Brain pericyte (primary cell): ENCODE measurements around the gene CYP8B1.

Experiments used
- DNase-seq: peaks from one replicate; pipeline ENCODE4 v3.0.0-alpha.2; 2012; ENCODE audit warnings: low read depth, low spot score

The CYP8B1 gene

DNA sequence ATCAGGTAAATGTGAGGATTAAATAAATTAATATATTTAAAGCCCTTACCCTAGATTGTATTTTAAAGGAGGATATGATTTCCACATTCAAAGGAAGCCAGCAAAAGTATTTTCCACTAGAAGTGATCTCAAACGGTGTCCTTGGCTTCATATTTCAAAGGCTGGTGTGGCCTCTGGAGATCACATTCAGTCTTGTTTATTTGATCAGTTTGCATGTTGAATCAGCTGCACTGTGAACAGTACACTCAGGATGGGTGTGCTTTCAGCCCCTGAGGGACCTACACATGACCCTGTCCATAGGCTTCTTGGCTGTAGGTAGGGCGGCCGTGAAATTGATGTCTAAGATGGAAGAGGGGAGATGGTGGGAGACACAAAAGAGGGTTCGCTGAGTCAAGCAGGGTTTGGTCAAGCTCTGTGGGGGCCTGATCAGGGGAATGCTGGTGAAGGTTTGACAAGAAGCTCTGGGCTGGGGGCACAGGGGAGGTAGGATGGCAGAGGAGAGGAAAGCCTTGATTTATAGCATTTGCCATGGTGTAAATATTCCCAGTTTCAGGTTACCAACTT, 21.9 kb downstream of the CYP8B1 start:
- no peak for DNase-seq

DNA sequence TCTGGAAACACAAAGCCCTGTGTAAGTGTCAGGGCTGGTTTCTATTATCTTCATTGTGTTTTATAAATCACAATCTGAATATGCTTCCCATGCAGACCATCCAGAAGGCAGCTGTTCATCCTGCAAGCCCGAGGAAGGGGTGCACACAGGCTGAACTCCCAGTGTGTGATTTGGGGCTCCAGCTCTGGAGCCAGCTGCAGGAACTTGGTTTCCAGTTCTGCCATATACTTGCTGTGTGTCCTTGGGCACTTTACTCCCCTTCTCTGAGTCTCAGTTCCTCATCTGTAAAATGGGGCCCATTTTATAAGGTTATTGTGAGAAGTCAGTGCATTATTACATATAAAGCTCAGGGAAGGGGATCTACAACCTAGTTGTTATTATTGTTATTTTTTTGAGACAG, 22.6 kb downstream of the CYP8B1 start:
- DNase-seq: no peak

DNA sequence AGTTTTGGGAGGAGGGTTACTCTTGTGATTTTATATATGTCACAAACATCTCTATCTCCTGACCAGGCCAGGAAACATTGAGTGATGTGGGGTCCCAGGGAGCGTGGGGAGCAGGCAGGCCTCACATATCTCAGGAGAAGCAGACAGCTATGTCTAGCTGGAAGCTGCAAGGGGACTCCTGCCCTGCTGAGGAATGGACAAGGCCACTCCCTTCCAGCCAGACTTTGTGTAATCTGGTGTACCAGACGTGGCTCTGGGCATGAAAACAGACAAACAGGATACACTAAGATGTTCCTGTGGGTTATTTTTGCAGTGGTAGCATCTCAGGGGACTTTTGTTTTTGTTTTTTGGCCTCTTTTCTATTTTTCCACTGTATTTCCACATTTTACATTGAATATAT, 23.2 kb downstream of the CYP8B1 start:
- DNase-seq: no peak

DNA sequence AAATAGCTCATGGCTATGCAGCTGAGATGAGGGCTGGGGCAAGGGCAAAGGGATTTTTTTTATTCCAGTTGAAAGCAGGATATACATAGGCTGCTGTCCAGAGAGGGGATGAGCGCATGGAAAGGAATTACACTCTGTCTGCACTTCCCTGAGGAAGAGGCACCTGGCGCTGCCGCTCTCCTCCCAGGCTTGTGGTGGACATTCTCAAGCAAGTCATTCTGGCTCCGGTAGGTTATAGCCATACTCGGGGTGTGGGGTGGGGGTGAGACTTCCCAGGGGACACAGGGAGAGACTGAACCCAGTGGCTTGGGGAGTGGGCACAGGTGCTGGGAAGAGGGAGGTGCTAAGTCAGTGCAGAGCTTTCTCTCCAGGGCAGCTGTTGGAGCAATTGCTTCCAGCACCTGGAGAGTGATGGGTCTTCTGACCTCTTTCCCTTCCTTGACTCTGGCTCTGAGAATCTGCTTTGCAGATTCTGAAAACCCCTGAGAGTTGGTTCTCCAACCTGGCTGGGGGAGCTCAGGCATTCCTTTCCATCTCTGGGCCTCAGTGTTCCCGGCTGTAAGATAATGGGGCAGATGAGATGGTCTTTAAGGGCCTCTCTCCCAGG, 24.3 kb downstream of the CYP8B1 start:
- no peak for DNase-seq

DNA sequence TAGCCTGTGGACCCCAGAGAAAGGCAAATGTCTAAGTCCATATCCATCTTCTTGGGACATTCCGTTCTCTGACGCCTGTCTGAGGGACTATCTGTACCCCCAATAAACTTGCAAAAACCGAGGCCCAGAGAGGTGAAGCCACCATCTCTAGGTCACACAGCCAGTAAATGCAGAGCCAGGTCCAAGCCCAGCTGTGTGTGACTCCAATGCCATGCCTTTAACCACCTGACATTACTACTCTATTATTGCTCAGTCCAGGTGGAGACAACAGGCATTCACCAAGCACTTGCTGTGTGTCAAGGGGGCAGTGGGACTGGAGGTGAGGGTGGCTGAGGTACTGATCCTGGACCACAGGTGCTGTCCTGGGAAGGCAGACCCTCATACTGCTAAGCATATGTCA, 25.4 kb downstream of the CYP8B1 start:
- no peak for DNase-seq

DNA sequence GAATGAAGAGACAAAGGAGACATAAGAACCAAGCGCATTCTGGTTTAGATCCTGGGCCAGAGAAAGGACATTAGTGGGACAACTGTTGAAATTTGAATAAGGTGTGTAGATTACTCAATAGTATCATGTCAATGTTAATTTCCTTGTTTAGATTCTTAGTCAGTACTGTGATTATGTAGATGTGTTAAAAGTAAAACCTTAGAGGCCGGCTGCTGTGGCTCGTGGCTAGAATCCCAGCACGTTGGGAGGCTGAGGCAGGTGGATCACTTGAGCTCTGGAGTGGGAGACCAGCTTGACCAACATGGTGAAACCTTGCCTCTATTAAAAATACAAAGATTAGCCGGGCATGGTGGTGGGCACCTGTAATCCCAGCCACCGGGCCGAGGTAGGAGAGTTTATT, 26.7 kb downstream of the CYP8B1 start:
- no peak for DNase-seq

DNA sequence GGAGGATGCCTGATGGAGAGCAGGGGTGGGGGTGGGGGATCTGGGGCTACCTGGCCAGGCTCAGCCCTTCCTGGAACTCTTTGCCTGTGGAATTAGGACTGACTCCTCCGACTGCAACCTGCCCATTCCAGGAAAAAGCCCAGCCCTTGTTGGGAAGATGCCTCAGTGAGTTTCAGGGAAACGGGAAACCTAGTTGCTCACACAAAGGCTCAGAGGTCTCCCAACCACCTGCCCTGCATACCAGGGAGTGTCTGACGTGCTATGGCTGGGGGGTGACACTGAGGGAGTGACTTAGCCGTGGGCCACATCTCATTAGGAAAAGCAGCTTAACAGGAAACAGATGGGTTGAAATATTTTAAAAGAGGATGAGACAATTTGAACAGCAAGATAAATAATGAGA, 27.9 kb downstream of the CYP8B1 start:
- DNase-seq: no peak

DNA sequence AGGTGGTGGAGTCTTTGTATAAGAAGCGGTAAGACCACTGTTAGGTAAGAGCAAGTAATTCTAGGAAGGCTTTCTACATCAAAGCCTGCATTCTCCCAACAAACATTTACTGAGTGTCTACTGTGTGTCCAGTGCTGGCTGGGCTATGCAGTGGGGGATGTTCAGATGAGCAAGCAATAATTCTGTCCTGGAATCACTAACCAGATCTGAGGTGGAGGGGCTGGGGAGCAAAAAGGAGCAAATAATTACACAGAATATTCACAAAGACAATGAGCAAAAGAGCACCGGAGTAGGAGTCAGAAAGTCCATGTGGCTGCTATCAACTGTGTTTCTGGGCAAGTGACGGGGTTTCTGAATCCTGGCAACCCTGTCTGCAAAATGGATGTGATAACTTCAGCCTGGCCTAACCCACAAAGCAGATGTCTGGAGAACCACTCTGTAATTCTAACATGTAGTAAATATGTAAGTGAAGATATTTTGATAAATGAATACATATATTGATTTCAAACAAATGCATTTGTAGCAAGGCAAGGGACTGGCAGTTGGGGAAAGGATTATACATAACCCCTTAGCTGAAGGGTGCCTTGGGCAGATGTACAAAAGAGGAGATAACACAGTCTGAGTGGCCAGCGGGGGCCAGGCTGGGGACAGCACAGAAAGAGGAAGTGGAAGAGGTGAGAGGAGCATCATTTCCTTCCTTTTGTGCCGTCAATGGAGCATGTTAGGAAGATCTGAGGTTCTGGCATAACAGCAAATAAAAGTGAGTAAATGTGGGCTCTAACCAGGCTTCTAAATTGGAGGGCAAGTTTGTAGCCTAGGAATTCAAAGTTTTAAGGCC, 28.8 kb downstream of the CYP8B1 start:
- DNase-seq: no peak

DNA sequence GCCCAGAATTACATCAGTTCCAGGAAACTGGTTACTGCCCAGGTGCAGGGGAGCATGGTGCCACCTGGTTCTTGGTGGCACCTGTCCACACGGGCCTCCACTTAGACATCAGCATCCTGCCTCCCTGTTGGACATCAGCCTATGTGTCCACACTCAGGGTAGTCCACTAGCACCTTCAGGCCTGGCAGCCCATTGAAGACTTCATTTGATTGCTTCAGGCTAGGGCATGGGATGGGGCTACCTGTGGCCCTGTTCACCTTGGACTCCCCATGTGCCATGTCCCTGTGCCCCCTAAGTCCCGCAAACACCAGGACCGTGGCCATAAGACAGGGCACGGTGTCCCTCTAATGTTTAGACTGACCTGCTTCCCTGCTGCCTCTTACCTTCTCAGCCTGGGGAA, 30.9 kb downstream of the CYP8B1 start:
- DNase-seq: no peak

DNA sequence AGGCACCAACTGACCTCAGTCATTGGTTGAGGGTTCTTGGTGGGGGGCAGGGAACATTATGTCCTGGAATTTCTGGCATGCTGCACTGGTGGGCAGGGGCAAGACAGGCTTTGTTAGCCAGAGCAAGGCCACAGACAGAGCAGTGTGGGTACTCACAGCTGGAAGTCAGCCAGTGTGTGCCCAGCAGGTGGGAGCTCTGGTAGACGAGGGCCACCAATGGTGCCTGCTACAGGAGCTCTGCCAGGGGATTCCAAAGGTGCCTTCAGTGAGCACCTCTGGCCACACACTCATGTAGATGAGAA, 31.3 kb downstream of the CYP8B1 start:
- no peak for DNase-seq

DNA sequence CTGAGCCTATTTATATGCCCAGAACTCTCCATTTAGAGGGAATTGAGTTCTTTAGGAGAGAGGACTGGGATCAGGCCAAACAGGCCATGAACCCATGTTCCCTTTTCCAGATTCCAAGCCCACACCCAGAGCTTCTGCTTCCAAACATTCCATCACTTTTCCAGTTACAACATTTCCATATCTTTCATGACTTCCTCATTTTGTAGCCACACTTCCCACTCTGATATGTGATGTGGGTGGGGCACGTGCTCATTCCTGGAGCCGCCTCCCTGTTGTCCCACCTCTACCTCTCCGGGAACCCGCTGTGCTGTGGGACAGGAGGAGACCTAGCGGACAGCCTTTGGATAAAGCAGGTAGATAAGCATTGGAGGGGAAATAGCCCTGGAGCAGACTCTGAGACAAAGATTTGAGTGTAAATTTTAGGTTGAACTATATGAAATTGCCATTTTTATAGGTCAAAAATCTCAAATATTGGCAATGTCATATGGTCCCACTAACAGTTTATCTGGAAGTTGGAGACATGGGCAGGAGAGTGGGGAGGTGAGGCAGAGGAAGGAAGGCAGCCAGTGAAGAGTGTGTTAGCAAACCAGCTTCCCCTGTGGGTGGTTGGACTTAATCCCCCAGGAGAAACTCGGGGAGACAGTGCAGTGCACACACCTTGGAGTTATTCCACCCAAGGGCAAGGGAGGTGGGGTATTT, 31.8 kb downstream of the CYP8B1 start:
- no peak for DNase-seq

DNA sequence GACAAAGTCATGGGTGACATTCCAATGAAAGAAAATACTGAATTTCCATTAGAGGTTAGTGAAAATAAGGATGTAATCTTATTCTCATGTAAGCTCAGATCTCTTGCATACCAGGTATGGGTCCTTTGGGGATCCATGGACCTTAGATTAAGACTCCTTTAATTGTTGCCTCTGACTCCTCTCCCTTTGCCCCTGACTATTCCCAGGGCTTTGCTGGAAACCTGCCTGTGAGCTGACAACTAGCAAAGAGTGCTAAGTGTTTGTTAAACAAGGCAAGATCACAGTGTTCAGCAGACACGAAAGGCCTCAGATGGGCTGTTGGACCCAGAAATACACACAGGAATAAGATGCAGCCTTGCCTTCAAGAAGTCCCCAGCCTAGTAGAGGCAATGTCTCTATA, 34.3 kb downstream of the CYP8B1 start:
- DNase-seq: no peak

DNA sequence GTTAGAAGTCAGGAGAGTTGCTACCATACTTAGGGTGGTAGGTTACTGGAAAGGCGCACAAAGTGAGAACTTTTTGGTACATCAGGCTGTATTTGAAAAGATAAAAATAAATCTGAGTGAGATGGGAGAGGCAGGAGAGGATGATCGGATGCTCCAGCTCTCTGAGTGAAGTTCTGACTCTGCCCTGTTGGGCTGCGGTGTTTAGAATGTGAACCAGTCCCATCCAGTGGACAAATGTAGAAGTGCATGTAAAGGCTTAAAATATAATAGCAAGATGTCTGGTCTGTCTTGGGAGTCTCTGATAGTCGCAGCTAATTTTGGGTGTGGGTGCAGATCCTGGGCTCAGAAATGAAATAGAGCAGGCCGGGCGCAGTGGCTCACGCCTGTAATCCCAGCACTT, 36.1 kb downstream of the CYP8B1 start:
- DNase-seq: peak; percentile 27

DNA sequence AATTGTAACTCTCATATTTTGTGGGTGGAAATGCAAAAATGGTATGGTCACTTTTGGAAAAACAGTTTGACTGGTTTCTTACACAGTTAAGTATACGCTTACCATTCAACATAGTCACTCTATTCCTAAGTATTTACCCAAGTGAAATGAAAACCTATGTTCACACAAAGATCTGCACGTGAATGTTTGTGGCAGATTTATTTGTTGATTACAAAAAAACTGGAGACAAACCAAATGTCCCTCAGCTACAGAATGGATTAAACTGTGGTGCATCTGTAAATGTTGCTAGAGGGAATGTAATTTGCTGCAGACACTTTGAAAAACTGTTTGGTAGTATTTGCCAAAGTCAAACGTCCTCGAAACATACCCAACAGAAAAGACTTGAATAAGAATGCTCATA, 37.1 kb downstream of the CYP8B1 start:
- DNase-seq: no peak

DNA sequence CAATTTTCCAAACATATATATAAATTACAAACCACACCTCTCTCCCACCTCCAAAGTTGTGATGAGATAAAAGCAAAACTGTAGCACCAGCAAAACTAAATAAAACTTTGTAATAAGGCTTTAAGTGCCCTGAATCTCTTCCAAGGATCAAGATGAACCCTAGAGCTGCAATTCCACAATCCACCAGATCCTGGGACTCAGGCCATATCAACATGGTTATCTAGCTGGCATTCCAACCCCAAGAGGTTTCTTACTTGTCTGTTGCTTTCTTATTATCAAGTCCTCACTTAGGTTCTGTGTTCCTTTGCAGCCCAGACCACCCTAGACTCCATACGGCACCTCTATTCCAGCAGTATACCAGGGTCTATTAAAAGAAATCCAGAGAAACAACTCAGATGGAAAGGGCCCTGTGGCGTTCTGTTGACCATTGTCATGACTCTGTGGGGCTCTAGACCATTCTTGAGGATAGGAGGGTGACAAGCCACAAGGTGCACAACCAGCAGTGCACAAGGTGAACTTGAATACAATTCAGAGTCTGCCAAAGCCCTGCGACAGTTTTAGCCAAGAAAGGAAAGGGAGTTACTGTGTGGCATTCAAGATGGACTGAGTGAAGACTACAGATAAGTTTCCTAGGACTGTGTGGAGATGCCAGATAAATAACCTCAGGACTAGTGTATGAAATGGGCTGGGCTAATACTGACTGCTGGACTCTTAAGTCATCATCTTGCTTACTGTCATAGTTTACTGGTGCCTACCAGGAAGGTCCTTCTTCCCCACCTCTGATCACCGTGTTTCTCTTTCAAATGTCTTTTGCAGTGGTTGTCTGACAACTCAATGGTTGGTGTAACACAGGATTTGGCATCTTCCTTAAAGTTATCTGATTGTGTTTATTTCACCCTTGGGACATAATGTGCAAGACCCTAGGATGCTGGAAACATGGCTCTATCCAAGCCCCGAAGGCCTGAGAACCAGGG, 39.2 kb downstream of the CYP8B1 start:
- DNase-seq: no peak

DNA sequence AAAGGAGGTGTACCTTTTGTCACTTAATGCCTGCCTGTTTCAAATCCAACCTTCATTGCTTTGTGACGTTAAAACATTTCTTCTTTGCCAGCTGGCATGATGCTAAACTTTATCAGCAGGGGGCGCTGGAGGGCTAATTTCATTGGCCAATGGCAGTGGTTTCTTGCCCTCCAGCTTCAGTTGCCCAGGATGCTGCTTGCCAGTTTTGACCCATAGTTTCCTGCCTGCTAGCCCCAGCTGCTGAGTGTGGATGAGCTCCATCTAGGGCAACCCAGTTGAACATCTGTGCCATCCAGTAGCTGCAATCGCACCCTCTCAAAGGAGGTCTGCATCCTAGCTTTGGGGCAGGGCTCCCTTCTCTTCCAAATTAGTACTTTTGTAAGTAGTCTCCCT, 44.4 kb downstream of the CYP8B1 start:
- no peak for DNase-seq

DNA sequence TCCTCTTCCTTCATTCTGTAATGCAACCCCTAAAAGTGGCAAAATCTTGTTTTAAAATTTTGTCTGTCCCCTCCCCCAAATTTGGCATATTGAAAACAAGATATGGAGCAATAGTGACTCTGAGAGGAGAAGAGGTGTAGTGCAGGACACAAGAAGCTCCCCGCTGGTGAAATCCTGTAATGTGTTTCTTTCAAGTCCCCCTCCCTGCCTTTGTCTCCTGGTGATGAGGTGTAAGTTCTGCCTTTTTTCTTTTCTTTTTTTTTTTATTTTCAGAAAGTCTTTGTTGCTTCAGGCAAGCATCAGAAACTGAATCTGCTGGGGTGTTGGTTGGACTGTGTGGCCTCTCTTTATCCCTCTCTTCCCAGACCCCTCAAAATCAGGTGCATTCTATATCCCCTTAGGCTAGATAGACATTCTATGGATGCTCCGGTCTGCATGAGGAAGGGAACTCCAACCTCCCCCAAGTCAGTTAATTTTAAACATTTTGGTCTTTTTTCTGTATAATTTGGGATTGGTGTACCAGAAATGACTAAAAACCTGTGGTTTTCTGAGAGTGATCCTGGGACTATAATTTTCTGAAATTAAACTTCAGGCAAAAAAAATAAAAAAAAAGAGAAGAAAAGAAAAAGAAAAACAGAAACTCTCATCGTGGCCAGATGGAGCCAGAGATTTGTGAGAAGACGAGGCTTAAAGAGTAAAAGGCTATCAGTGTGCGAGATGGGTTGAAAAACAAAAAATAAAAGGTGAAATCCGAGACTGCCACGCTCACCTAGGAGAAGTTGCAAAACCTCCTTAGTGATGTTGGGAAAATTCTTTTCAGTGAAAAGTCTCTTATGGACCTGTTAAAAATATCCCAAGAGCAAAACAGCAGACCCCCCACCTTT, 45.0 kb downstream of the CYP8B1 start:
- no peak for DNase-seq

DNA sequence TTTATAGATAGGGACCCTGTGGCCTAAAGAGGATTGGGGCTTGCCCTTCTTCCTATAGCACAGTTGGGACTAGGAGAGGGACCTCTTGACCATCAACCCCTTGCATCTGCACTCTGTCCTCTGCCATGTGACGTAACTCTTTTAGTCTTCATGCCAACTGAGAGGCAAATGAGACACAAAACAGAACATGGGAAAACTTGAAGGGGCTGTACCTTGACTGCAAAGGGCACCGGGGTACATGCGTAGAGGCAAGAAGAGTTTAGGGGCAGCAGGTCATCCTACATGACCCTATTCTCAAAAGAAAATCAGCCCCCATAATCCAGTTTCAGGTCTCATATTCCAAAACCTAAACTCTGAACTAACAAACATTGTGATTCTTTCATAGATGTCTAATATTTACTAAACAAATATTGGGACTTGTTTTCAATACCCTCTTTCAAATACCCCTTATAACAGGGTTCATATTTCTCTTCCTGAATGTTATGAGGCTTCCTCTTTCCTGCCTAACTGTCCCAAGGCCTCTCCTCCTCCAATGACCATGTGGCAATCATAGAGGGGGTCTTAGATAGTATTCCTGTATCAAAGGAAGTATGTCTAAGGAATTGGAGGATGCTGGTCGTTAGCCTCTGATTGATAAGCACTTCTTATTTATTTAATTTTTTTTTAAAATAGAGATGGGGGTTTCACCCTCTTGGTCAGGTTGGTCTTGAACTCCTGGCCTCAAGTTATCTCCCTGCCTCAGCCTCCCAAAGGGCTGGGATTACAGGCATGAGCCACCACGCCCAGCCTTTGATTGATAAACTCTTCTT, 45.8 kb downstream of the CYP8B1 start:
- no peak for DNase-seq

DNA sequence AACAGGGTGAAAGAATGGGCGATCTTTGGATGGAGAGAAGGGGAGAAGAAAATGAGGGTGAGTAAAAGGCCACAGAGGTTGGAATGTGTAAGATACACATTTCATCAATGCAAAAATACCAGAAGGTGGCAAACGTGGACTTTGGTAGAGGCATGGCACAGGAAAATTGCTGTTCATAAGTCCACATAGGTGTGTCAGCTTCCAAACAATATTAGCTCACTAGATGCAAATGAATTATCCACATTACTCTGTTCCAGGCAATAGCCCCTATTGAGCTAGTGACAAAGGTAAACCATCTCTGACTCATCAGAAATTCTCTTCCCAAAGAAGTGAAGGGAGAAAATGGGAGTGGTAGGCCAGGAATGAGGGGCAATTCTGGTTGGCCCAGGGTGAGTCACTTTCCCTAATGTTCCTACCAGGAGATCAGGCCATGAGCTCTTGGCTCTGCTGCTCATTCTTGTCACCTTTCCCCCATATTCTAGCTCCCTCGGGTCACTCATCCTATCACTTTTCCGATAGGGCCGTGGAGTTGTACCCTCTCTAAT, 46.5 kb downstream of the CYP8B1 start:
- DNase-seq: no peak
